ENCODE results near the gene ADAMTS19.

GRCh38 chr5:129770024-129770820 is 310.1 kb downstream of the ADAMTS19 start:
- no peak for TF ChIP-seq EZH2 (IDR thresholded peaks at IDR 0.05; ENCODE audit: borderline replicate concordance, low read length)
- no peak for TF ChIP-seq CTCF (conservative IDR thresholded peaks at IDR 0.05 in 1 of 2, IDR thresholded peaks at IDR 0.05 in 1 of 2; ENCODE audit: extremely low read depth in 1 of 2, insufficient read depth in 1 of 2, low read depth in 1 of 2, low read length in 2 of 2)

All from mammary epithelial cell (primary cell).